Stimulated activated CD8-positive, alpha-beta memory T cell treated with anti-CD3 and anti-CD28 coated beads, Interleukin-12 subunit alpha, Interleukin-12 subunit beta, amount 100 ng/mL, for 24 hours (primary cell): ENCODE data around the gene SESTD1.
"Not testable (repeated sequence)": the region's sequence is repeated elsewhere in the genome, so short reads cannot be mapped to it uniquely, and the experiment has no call there.

Experiments
- DNase-seq: peaks from one replicate; pipeline ENCODE4 v3.0.0-alpha.2; 2020; ENCODE audit errors: extremely low read depth

SESTD1 gene

GRCh38 chr2:179106342-179106675 is 158.3 kb downstream of the SESTD1 start:
- no peak for DNase-seq

GRCh38 chr2:179104736-179105135 is 159.9 kb downstream of the SESTD1 start:
- no peak for DNase-seq

- DNase-seq: no peak
Observed at GRCh38 chr2:179098080-179098689, 166.4 kb downstream of the SESTD1 start.

- no peak for DNase-seq
Observed at GRCh38 chr2:179097131-179097530, 167.5 kb downstream of the SESTD1 start.

- DNase-seq: no peak
Observed at GRCh38 chr2:179096090-179096489, 168.5 kb downstream of the SESTD1 start.

- DNase-seq: not testable (repeated sequence)
Observed at GRCh38 chr2:179092912-179093311, 171.7 kb downstream of the SESTD1 start.

GRCh38 chr2:179082697-179083096 is 181.9 kb downstream of the SESTD1 start:
- no peak for DNase-seq

GRCh38 chr2:179081954-179082353 is 182.7 kb downstream of the SESTD1 start:
- DNase-seq: no peak

- no peak for DNase-seq
Observed at GRCh38 chr2:179072527-179072926, 192.1 kb downstream of the SESTD1 start.

- DNase-seq: no peak
Observed at GRCh38 chr2:179071810-179072355, 192.7 kb downstream of the SESTD1 start.

GRCh38 chr2:179070895-179071294 is 193.7 kb downstream of the SESTD1 start:
- DNase-seq: no peak

GRCh38 chr2:179069685-179070084 is 194.9 kb downstream of the SESTD1 start:
- no peak for DNase-seq

- DNase-seq: no peak
Observed at GRCh38 chr2:179068991-179069643, 195.5 kb downstream of the SESTD1 start.

- DNase-seq: no peak
Observed at GRCh38 chr2:179059026-179059700, 205.5 kb downstream of the SESTD1 start.

GRCh38 chr2:179057737-179058136 is 206.9 kb downstream of the SESTD1 start:
- DNase-seq: no peak

- DNase-seq: not testable (repeated sequence)
Observed at GRCh38 chr2:179053568-179053967, 211.1 kb downstream of the SESTD1 start.
